Small intestine (tissue), 16 donors: ENCODE measurements around the gene UNC5C. TPM values are rescaled to one million over a fixed set of nuclear protein-coding genes. Genes with fewer than 3 reads are reported as not detected.

Experiments used
- DNase-seq, 2 donors: peaks; one replicate each; pipeline versions ENCODE4 v3.0.0 to v3.0.0-alpha.2; 2013
- FAIRE-seq: peaks from 2 replicates; lab custom pipeline; 2012; peaks lifted over from hg19 to GRCh38; lab: Jason Lieb, UNC
- H3K27ac ChIP-seq, 3 donors: one replicate each; pipeline ENCODE4 v1.5.1; 2013; ENCODE audit warnings: low read length in 2 of 3, mild to moderate bottlenecking in 2 of 3, control low read depth in 1 of 3, inconsistent platforms in 1 of 3, low read depth in 1 of 3, moderate library complexity in 1 of 3
- H3K27me3 ChIP-seq, 3 donors: one replicate each; pipeline ENCODE4 v1.6.1; 2013; ENCODE audit warnings: low read length in 3 of 3, inconsistent platforms in 1 of 3; ENCODE audit not compliant: control insufficient read depth in 3 of 3, insufficient read depth in 3 of 3
- H3K36me3 ChIP-seq, 3 donors: one replicate each; pipeline ENCODE4 v1.6.1; 2013; ENCODE audit warnings: low read length in 3 of 3, inconsistent platforms in 1 of 3, low read depth in 1 of 3, mild to moderate bottlenecking in 1 of 3, moderate library complexity in 1 of 3; ENCODE audit not compliant: control insufficient read depth in 3 of 3, insufficient read depth in 2 of 3
- H3K4me1 ChIP-seq, 3 donors: one replicate each; pipeline ENCODE4 v1.6.1; 2013; ENCODE audit warnings: low read length in 2 of 3, inconsistent platforms in 1 of 3, low read depth in 1 of 3, mild to moderate bottlenecking in 1 of 3, moderate library complexity in 1 of 3; ENCODE audit not compliant: control insufficient read depth in 3 of 3, insufficient read depth in 2 of 3
- H3K4me3 ChIP-seq, 3 donors: one replicate each; pipeline ENCODE4 v1.5.1; 2013; ENCODE audit warnings: low read length in 3 of 3, control low read depth in 1 of 3, inconsistent platforms in 1 of 3, low read depth in 1 of 3, mild to moderate bottlenecking in 1 of 3, moderate library complexity in 1 of 3
- H3K9me3 ChIP-seq, 2 donors: one replicate each; pipeline ENCODE4 v1.6.1; 2013; ENCODE audit warnings: low read depth in 1 of 2, low read length in 1 of 2; ENCODE audit not compliant: control insufficient read depth in 2 of 2, insufficient read depth in 1 of 2
- WGBS, 3 donors: extraction: QIAGEN DNeasy Blood & Tissue Kit; methylation state at CpG; one replicate each; pipeline ENCODE4 v1.1.7; 2013; 5-methylcytosine and 5-hydroxymethylcytosine counted together
- long read RNA-seq, 10 donors: transcript quantifications; one replicate each; lab custom pipeline, GENCODE V29; 2026
- polyA plus RNA-seq, 4 donors: library from polyadenylated mRNA; stranded (reverse) in 3 of 4; unstranded in 1 of 4; fragments of 200-250 nt in 3 of 4; fragments of 120-200 nt in 1 of 4; gene quantifications; one replicate each; pipeline versions ENCODE4 v1.2.1 to v1.2.3, GENCODE V29; 2013
- donor health status: healthy with polysubstance abuse.
- donor health status: control.
- donor health status: control.
- donor health status: Bipolar disorder and iron deficiency.
- donor health status: healthy.

Gene UNC5C
- 1 to 10 TPM in 2 of 4 donors, under 1 TPM in 1, not detected in 1; under 0.01 to 2.9 (median 1.1) TPM for polyA plus RNA-seq
- long read RNA-seq, donor 1 = 0 reads
- long read RNA-seq, donor 2 = 0 reads
- long read RNA-seq, donor 3 = 0 reads
- long read RNA-seq, donor 4 = 0 reads
- long read RNA-seq, donor 5 = 0 reads
- long read RNA-seq, donor 6 = 0 reads
- long read RNA-seq, donor 7 = 0 reads
- long read RNA-seq, donor 8 = 0 reads
- long read RNA-seq, donor 9 = 0 reads
- long read RNA-seq, donor 10 = 0 reads

GRCh38 chr4:95548738-95549245, at the start of gene UNC5C:
Gene UNC5C, minus strand, starts transcription at chr4:95548973.
- 1 to 5% (median 5%) methylated on average over 35 to 37 of the region's 37 CpGs for WGBS, 3 donors
- DNase-seq = peak in 1 of 2 donors; percentile 49
- FAIRE-seq = no peak
- Histone ChIP-seq H3K27me3 (peaks cover 5 to 45% (median 13%) of the 10 kb centered on the region in 3 donors), H3K4me3 (peak within 1 kb of the TSS; percentile 31 to 50 (median 34)), H3K4me1 (peaks cover 0 to 3% (median 0%) of the 10 kb centered on the region in 3 donors), H3K27ac (peak within 1 kb of the TSS; percentile 9 to 94 (median 68)), H3K36me3 (no peaks in the 10 kb centered on the region), H3K9me3 (no peaks in the 10 kb centered on the region)

- Histone ChIP-seq H3K9me3 (no peaks in the 10 kb centered on the region), H3K36me3 (no peaks in the 10 kb centered on the region), H3K27ac (no peak overlapping the region), H3K27me3 (no peaks in the 10 kb centered on the region), H3K4me1 (no peaks in the 10 kb centered on the region), H3K4me3 (no peak overlapping the region)
- no peak for FAIRE-seq
- no peak for DNase-seq
- 78 to 83% (median 82%) methylated on average over 7 of the region's 7 CpGs for WGBS, 3 donors
Measured at GRCh38 chr4:95596676-95597075, 47.9 kb upstream of the UNC5C start.

GRCh38 chr4:95594629-95595028, 45.9 kb upstream of the UNC5C start:
- Histone ChIP-seq H3K27ac (no peak overlapping the region), H3K9me3 (no peaks in the 10 kb centered on the region), H3K4me1 (no peaks in the 10 kb centered on the region), H3K36me3 (no peaks in the 10 kb centered on the region), H3K27me3 (no peaks in the 10 kb centered on the region), H3K4me3 (no peak overlapping the region)
- 76 to 80% (median 79%) methylated on average over 1 of the region's 1 CpG for WGBS, 3 donors
- DNase-seq = no peak
- FAIRE-seq = no peak

GRCh38 chr4:95594013-95594412, 45.2 kb upstream of the UNC5C start:
- Histone ChIP-seq H3K4me3 (no peak overlapping the region), H3K9me3 (no peaks in the 10 kb centered on the region), H3K27ac (no peak overlapping the region), H3K27me3 (no peaks in the 10 kb centered on the region), H3K36me3 (no peaks in the 10 kb centered on the region), H3K4me1 (no peaks in the 10 kb centered on the region)
- DNase-seq (no peak), FAIRE-seq (no peak)
- WGBS, 3 donors = 86 to 94% (median 88%) methylated on average over 1 of the region's 1 CpG

- no peaks in the 10 kb centered on the region for H3K36me3 ChIP-seq
- no peaks in the 10 kb centered on the region for H3K4me1 ChIP-seq
- WGBS, 3 donors = 26 to 49% (median 39%) methylated on average over 5 of the region's 5 CpGs
- H3K9me3 ChIP-seq = no peaks in the 10 kb centered on the region
- DNase-seq (no peak), FAIRE-seq (no peak)
- H3K27ac ChIP-seq = no peak overlapping the region
- H3K4me3 ChIP-seq = no peak overlapping the region
- no peaks in the 10 kb centered on the region for H3K27me3 ChIP-seq
Measured at GRCh38 chr4:95591278-95591677, 42.5 kb upstream of the UNC5C start.

- Histone ChIP-seq H3K27me3 (no peaks in the 10 kb centered on the region), H3K27ac (no peak overlapping the region), H3K9me3 (no peaks in the 10 kb centered on the region), H3K36me3 (no peaks in the 10 kb centered on the region), H3K4me3 (no peak overlapping the region), H3K4me1 (no peaks in the 10 kb centered on the region)
- DNase-seq = no peak
- no peak for FAIRE-seq
- 81 to 90% (median 86%) methylated on average over 1 of the region's 1 CpG for WGBS, 3 donors
Measured at GRCh38 chr4:95590615-95591014, 41.8 kb upstream of the UNC5C start.

GRCh38 chr4:95585016-95585695, 36.4 kb upstream of the UNC5C start:
- no peak for FAIRE-seq
- no peaks in the 10 kb centered on the region for H3K36me3 ChIP-seq
- H3K9me3 ChIP-seq = peaks cover 0 to 9% of the 10 kb centered on the region in 2 donors
- H3K4me3 ChIP-seq = no peak overlapping the region
- WGBS, 3 donors = 51 to 70% (median 64%) methylated on average over 5 of the region's 5 CpGs
- no peaks in the 10 kb centered on the region for H3K27me3 ChIP-seq
- no peak overlapping the region for H3K27ac ChIP-seq
- no peaks in the 10 kb centered on the region for H3K4me1 ChIP-seq
- DNase-seq = no peak

GRCh38 chr4:95580226-95580625, 31.5 kb upstream of the UNC5C start:
- H3K4me3 ChIP-seq = no peak overlapping the region
- WGBS, 3 donors = 46 to 55% (median 51%) methylated on average over 8 of the region's 8 CpGs
- no peak for FAIRE-seq

More at GRCh38 chr4:95580226-95580625, 31.5 kb upstream of the UNC5C start:
- Histone ChIP-seq H3K27ac (no peak overlapping the region), H3K4me1 (no peaks in the 10 kb centered on the region), H3K27me3 (no peaks in the 10 kb centered on the region), H3K9me3 (peaks cover 0 to 10% of the 10 kb centered on the region in 2 donors), H3K36me3 (no peaks in the 10 kb centered on the region)
- DNase-seq = no peak
